HTERT RPE-1 (cell line): Measurements from ENCODE around the gene BTD.
"Not testable (repeated sequence)": the region's sequence is repeated elsewhere in the genome, so short reads cannot be mapped to it uniquely, and the experiment has no call there.

Source experiments
- in situ Hi-C: fragments of 300-500 bp; cut with MboI; formaldehyde crosslinking; loops from 4 replicates; pipeline ENCODE4 v1.14.3; 2020; ENCODE audit warnings: low sequenced_read_pairs

Gene BTD

DNA sequence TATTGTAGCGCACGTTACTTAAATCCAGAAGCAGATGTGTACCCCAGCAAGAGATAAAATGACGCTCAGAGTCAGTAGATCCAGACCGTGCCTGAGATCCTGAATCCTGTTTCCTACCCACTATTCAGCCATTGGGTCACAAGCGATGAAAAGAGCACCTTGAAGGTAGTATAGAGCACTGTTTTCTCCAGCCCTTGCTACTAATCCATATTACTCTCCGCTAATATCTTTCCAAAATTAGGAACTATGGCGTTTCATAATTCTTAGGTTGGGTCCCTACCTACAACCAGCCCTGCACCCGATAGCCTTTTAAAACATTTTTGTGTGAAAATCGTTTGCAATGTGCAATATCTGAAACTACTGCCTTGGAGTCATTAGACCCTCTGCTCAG lies 596 bp downstream of the BTD start:
- in situ Hi-C loops, result no loop called here

DNA sequence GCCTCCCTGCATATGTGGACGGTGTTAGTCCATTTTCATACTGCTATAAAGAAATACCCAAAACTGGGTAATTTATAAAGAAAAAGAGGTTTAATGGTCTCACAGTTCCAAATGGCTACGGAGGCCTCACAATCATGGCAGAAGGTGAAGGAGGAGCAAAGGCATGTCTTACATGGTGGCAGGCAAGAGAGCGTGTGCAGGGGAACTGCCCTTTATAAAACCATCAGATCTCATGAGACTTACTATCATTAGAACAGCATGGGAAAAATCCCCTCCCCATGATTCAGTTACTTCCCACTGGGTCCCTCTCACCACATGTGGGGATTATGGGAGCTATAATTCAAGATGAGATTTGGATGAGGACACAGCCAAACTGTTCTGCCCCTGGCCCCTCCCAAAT lies 1.3 kb downstream of the BTD start:
- in situ Hi-C loops, result not testable (repeated sequence)

DNA sequence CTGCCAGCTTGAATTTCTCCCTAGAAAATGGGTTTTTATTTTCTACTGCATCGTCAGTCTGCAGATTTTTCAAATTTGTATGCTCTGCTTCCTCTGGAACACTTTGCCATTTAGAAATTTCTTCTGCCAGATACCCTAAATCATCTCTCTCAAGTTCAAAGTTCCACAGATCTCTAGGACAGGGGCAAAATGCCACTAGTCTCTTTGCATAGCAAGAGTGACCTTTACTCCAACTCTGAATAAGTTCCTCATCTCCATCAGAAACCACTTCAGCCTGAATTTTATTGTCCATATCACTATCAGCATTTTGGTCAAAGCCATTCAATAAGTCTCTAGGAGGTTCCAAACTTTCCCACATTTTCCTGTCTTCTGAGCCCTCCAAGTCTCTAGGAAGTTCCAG lies 3.0 kb downstream of the BTD start:
- in situ Hi-C loops, result not testable (repeated sequence)

DNA sequence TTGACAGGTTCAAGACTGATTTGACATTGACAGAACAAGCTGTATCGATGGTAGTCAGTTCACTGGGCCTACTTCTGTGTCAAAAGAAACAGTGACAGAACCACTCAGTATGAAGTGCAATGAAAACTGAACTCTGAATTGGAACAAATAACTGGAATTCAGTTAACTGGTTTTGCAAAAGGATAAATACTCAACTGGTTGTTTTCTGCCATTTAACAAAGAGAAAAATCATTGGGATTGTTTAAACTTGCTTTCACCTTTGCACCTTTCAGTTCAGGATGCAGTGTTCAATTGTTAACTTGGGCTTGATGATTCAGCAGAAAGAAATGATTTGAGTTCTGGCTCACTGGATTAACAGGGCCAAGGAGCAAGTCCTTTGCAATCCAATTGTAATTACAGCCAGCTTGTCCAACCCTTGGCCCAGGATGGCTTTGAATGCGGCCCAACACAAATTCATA lies 4.9 kb downstream of the BTD start:
- in situ Hi-C loops, result no loop called here

DNA sequence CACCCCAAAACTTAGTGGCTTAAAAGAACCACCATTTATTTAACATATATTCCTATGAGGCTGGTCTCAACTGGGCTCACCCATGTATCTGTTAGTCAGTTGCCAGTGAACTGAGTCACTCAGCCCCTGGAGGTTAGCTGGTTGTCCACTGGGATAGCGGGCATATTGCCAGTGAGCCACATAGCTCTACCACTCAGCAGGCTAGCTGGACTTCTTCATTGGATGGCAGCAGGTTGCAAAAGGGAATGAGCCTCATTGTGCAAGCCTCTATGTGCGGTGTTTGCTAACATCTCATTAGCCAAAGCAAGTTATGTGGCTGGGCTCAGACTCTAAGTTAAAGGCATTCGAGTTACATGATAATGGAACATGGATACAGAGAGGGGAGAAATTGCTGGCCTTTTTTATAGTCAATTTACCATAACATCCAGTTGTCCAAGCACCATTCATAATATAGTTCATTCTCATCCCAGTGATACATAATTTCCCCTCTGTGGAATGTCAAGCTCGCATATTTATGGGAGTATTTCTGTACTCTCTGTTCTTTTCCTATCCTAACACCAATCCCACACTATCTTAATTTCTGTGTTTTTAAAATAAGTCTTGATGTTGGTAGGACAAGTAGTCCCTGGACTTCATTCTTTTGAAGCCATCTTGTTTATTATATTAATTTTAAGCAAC lies 8.7 kb downstream of the BTD start:
- in situ Hi-C loops, result no loop called here

DNA sequence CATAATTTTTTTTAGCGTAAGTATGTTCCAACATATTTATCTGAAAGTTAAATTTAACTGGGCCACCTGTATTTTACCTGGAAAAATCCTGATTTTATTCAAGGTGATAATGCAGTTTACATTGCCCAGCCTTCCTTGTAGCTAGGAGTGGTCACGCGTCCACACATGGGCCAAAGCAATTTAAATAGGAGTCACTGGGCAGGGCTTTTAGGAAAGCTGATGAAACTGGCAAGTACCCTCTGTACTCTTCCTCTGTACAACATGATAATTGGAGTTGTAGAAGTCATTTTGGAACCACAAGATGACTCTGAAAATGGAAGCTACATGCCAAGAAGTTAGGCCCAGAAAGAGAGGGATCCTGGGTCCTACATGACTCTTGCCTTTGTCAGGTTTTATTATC lies 9.5 kb downstream of the BTD start:
- in situ Hi-C loops, result no loop called here

DNA sequence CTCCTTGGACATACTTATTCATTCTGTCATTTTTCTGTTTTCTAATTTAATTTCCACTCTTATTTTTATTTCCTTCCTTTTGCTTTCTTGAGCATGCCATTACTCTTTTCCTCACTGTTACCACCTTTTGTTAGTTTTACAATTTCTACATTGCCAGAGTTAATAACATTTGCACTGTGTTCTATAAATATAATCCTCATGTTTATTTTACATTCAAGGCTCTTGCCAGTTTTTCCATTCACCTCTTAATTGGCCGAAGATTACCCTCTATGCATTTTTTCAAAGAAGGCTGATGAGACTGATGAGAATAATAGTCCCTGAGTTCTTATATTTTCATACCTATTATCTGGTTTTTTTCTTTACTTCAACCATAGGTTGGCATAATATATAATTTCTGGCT lies 10.5 kb downstream of the BTD start:
- in situ Hi-C loops, result no loop called here

DNA sequence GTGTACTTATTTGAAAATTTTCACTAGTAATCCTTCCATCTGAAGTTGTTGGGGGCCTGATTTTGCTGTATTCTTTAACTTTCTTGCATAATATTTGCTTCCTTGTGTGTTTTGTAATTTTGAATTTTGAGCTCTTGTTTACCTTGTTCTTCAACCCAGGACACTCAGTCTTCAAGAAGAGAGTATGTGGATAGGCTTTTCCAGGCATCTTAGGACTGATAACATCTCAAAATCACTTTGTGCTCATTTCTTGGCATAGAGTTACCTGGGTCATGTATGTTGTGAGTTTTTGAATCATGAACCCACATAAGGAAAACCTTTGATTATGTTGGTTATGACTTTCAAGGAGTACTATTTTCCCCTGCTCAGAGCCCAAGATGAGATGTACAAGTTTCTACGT lies 13.4 kb downstream of the BTD start:
- in situ Hi-C loops, result no loop called here

DNA sequence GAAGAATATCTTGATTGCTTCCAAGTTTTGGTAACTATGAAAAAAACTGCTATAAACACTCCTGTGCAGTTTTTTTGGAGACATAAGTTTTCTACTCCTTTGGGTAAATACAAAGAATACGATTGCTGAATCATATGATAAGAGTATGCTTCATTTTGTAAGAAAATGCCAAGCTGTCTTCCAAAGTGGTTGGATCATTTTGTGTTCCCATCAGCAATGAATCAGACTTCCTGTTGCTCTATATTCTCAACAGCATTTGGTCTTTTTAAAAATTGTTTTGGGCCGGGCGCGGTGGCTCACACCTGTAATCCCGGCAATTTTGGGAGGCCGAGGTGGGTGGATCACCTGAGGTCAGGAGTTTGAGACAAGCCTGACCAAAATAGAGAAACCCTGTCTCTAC lies 14.5 kb downstream of the BTD start:
- in situ Hi-C loops, result no loop called here

DNA sequence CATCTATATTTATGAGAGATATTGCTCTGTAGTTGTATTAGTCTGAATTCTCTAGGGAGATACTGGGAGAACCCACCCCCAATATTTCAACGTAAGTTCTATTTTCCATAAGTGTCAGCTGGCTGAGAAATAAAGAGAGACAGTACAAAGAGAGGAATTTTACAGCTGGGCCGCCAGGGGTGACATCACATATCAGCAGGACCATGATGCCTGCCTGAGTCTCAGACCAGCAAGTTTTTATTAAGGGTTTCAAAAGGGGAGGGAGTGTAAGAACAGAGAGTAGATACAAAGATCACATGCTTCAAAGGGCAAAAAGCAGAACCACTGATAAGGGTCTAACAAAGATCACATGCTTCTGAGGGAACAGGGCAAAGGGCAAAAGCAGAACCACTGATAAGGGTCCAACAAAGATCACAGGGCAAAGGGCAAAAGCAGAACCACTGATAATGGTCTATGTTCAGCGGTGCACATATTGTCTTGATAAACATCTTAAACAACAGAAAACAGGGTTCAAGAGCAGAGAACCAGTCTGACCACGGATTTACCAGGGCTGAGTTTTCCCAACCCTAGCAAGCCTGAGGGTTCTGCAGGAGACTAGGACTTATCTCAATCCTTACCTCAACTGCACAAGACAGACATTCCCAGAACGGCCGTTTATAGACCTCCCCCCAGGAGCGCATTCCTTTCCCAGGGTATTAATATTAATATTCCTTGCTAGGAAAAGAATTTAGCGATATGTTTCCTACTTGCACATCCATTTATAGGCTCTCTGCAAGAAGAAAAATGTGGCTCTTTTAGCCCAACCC lies 18.3 kb downstream of the BTD start:
- in situ Hi-C loops, result not testable (repeated sequence)

DNA sequence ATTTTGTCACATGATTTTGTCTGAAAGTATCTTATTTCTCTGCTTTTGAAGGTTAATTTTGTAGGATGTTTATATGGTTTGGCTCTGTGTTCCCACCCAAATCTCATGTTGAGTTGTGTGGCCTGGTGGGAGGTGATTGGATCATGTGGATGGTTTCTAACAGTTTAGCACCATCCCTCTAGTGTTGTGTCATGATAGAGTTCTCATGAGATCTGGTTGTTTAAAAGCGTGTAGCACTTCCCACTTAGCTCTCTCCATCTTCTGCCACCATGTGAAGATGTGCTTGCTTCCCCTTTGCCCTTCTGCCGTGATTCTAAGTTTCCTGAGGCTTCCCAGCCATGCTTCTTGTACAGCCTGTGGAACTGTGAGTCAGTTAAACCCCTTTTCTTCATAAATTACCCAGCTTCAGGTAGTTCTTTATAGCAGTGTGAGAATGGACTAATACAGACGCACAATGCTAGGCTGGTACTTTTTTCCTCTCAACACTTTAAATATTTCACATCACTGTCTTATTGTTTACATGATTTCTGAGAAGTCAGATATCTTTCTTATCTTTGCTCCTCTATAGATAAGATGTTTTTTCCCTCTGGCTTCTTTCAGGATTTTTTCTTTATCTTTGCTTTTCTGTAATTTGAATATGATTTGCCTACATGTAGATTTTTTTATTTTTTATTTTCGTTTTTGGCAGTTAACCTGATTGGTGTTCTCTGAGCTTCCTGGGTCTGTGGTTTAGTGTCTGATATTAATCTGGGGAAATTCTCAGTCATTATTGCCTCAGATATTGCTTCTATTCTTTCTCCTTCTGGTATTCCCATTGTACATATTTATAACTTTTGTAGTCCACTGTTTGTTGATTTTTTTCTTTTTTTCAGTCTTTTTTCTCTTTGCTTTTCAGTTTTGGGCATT lies 22.2 kb downstream of the BTD start:
- in situ Hi-C loops, result no loop called here

DNA sequence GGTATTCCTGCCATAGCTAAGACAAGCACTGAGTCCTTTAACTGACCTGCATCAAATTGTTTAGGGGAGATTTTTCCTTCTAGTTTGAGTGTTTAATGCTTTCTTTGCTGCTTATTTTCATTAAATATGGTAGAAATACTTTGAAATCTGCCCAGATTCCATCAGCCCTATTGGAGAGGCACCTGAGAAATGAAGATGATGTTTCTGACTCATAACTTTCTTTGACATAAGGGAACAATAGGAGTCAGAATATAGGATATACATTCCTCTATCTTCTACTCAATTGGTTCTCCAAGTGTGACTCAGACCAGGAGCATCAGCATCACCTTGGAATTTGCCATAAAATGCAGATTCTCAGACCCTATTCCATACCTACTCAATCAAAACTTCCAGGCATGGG lies 27.4 kb downstream of the BTD start:
- in situ Hi-C loops, result no loop called here

DNA sequence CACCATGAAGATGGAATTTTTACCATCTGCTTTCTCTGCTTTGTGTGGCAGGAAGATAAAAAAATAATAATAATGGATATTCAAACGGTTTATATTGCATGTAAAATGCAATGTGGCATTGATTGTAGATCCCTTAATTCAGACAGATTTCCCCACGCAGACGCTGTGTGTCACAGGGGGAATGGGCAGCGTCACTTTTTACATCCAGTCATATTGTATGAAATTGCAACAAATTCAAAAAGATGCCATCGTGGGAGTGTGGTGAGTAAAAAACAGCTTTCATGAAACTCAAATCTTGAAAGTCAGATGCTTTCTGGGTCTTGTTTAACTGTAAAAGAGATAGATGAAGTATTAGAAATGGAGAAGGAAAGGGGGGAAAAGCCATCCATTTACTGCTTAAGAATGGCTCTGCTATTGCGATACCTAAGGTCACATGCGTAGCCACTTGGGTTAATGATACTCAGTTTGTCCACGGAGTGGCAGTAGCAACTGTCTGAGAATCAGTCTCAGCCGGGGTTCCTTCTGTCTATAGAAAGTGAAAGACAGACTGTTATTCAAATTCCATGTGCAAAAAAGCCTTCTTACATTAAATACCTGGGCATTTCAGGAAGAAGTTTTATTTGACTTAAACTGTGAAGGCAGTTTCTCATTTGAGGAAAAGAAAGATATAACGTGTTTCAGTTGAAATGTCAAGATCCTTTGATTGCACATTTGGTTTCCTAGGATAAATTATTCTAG lies 28.5 kb downstream of the BTD start:
- in situ Hi-C loops, result no loop called here

DNA sequence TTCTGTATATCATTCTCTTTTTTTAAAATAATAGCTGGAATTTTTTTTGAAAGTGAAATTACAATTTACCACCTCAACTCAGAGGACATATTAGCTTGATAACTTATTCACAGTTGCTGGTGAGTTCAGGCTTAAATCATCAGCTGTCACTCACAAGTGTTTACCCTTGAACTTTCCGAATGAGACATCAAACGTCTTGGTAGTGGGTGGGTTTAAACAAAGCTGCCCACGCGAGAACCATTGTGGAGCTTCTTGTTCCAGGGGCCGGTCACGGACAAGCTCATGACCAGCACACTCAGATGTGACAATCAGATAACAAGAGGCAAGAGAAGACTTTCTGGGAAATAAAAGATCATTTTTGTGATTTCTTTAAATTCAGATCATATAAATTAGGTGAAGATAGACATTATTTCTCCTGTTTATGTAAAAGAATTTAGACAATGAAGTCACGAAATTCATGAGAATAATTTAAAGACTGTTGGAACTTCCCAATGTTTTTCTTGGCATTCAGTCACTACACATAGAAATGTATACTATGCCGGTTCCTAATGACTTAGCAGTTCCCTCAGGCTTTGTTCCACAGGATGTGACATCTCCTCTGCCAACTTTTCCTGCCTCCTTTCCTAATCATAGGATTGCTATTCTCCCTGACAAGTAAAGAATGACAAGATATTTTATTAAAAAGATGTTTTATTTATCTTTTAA lies 29.3 kb downstream of the BTD start:
- in situ Hi-C loops, result no loop called here

DNA sequence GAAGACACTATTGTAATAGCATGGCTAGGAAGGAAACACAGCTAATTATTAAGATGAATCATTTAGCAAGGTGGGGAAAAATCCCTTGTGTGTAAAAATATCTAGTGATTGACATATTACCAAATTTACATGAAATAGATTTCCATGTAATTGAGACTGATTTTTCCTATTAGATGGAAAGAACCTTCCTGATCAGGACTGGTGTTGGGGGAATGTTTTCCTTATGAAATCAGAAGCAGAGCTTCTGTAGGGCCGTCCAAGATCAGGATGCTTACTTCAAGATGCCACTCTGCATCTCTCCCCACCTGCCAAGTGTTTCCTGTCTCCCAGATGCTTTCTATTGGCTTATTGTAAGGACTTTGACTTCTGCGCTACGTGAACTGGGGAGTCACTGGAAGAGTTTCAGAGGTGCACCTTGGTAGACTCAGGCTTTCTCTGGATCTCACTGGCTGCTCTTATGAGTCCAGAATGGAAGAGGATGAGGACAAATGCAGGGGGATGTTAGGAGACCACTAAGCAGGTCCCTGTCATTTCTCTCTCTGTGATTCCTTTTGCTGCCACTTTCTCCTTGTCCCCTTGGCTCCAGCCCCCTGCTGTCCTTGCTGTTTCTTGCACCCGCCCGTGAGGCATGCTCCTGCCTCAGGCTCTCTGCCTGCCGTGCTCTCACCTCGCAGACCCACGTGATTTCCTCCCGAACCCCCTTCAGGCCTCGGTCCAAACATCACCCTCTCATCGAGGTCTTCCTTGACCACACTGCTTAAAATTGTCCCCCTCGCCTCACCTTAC lies 30.1 kb downstream of the BTD start:
- in situ Hi-C loops, result no loop called here

DNA sequence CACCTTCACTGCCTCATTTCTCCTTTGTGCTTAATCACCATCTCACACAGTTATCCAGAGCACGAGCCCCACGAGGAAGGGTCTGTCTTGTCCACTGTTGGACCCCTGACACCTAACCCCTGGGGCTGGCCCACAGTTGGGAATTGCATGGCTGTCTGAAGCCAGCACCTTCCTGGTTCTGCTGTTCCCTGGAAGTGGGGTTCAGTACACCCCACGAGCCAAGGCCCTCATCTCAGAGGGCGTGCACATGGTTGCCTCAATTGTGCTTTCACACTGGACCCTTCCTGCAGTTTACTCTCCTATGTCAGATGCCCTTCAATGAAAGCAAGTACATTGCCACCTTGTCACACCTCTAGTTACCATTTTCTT lies 30.7 kb downstream of the BTD start:
- in situ Hi-C loops, result no loop called here

DNA sequence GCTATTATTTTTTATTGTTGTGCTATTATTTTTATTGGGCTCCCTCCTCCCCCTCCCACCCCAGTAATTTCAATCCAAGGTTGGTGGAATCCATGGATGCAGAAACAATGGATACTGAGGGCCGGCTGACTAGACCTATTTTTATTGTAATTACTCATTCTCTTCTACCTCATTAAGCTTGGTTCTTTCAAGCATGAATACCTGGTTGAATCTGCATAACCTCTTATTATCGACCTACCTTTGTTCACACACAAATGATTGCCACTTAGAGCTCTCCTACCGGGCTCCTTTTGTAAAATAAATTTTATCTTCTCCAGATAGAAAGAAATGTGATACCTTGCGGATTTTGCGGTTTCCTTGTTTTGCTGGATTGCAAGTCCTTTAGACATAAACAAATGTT lies 31.6 kb downstream of the BTD start:
- in situ Hi-C loops, result no loop called here

DNA sequence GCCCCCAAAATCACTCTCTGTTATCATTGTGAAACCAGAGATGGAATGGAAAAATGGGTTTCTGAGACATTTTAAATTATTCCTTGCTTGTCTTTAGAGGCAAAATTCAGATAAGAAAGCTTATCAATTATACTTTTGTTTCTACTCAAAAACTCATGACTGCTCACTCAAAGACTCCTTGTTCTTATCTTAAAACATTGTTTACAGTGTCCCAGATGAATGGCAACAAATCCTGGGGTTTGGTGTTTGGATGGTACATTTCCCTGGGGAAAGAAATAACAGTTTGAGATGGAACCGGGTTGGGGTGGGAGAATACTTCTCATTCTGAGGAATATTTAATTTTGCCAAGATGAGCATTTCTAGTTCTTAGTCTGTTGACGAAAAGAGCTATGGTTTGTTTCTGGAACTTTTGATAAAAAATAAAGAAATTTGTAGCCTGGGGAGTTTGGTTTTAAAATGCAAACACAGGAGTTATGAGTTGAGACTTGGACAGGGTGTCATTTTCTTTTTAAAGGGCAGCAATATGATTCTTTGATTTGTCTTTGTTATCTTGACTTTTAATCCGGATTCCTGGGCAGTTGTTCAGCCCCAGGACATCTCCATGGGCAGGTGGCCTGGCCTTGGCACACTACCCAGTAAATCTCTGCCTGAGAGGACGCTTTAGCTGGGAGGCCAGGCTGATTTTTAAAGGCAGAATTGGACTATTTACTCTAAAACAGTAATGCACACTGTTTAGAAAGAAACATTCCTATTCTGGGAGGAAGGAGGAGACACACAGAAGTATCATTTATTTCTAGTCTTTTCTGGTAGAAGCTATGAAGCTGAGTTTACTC lies 32.4 kb downstream of the BTD start:
- in situ Hi-C loops, result no loop called here

DNA sequence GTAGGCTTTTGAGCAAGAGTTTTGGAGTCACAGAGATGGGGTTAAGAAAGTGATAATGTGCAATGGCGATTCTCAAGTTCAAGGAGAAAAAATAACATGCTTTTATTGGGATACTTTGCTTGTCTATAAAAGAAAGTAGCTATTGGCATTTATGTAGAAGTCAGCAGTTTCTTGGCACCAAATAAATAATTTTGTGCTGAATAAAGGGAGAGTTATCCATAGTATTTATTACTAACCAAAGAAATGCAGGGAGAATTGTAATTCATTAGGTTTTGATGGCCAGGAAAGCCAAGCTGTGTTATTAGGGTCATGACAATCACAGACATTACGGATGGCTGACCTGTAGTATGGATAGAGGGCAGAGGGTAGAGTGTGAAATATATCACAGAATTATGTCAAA lies 33.1 kb downstream of the BTD start:
- in situ Hi-C loops, result no loop called here
